Smooth muscle cell (in vitro differentiated cells): ENCODE data around the gene CNGA2. TPM values are rescaled to one million over a fixed set of nuclear protein-coding genes. Genes with fewer than 3 reads are reported as not detected.

Experiments used
- DNase-seq: peaks from one replicate; lab custom pipeline; 2025; ENCODE audit not compliant: unreplicated experiment; lab: John Stamatoyannopoulos, UW
- H2AFZ ChIP-seq: fragments of 200-600 bp; sonication (generic); 2 replicates; pipeline ENCODE4 v1.6.0; 2016; ENCODE audit warnings: antibody characterized with exemption, low read depth, mild to moderate bottlenecking
- H3F3A ChIP-seq: fragments of 200-600 bp; sonication (generic); 2 replicates; pipeline ENCODE4 v1.6.0; 2017; ENCODE audit warnings: antibody characterized with exemption, low read depth
- H3K27ac ChIP-seq: fragments of 200-600 bp; sonication (generic); 2 replicates; pipeline ENCODE4 v1.5.1; 2016; ENCODE audit warnings: low read depth, mild to moderate bottlenecking
- H3K27me3 ChIP-seq: fragments of 200-600 bp; sonication (generic); 2 replicates; pipeline ENCODE4 v1.6.1; 2016; ENCODE audit warnings: low read depth, mild to moderate bottlenecking
- H3K36me3 ChIP-seq: fragments of 200-600 bp; sonication (generic); 2 replicates; pipeline ENCODE4 v1.5.1; 2016; ENCODE audit warnings: low read depth
- H3K4me1 ChIP-seq: fragments of 200-600 bp; sonication (generic); 2 replicates; pipeline ENCODE4 v1.5.1; 2016; ENCODE audit warnings: low read depth
- H3K4me2 ChIP-seq: fragments of 200-600 bp; sonication (generic); 2 replicates; pipeline ENCODE4 v1.6.0; 2016; ENCODE audit warnings: mild to moderate bottlenecking
- H3K4me3 ChIP-seq: fragments of 200-600 bp; sonication (generic); 2 replicates; pipeline ENCODE4 v1.5.1; 2016; ENCODE audit warnings: mild to moderate bottlenecking
- H3K79me2 ChIP-seq: fragments of 200-600 bp; sonication (generic); 2 replicates; pipeline ENCODE4 v1.6.0; 2016; ENCODE audit warnings: low read depth, mild to moderate bottlenecking
- H3K9ac ChIP-seq: fragments of 200-600 bp; sonication (generic); 2 replicates; pipeline ENCODE4 v1.6.0; 2016; ENCODE audit warnings: low read depth
- H3K9me3 ChIP-seq: fragments of 200-600 bp; sonication (generic); replicated peaks from 2 replicates; pipeline ENCODE4 v1.5.1; 2016; ENCODE audit warnings: low read depth
- H4K20me1 ChIP-seq: fragments of 200-600 bp; sonication (generic); 2 replicates; pipeline ENCODE4 v1.6.0; 2016; ENCODE audit warnings: low read depth
- CTCF ChIP-seq: fragments of 200-600 bp; sonication (generic); IDR thresholded peaks from 2 replicates; pipeline ENCODE4 v1.5.1; 2017; ENCODE audit warnings: borderline replicate concordance, mild to moderate bottlenecking, antibody characterized with exemption; ENCODE audit not compliant: insufficient read depth, poor library complexity, severe bottlenecking
- WGBS: methylation state at CpG from one replicate; pipeline ENCODE4 v1.1.7; 2016; ENCODE audit warnings: low lambda C conversion rate; 5-methylcytosine and 5-hydroxymethylcytosine counted together
- polyA plus RNA-seq: library from polyadenylated mRNA; unstranded; fragments of >200 nt; fragmentation: Nextera tagmentation; extraction: Ambion mirVana; gene quantifications from 2 replicates; pipeline ENCODE4 v1.2.1, GENCODE V29; 2016
- total RNA-seq: library from RNA; depleted of rRNA; stranded (reverse); fragments of >200 nt; gene quantifications from 2 replicates; pipeline ENCODE4 v1.2.3, GENCODE V29; 2014

CNGA2 gene
- total and polyA plus RNA-seq, 2 experiments from 2014 or later = not detected

GRCh38 chrX:151701071-151701470 lies 33.5 kb upstream of the CNGA2 start:
- Histone ChIP-seq H3K9ac (no peak overlapping the region), H3K4me1 (no peaks in the 10 kb centered on the region), H3K9me3 (no peaks in the 10 kb centered on the region), H3K36me3 (no peaks in the 10 kb centered on the region), H2AFZ (no peak overlapping the region), H3K4me2 (no peak overlapping the region), H4K20me1 (no peaks in the 10 kb centered on the region), H3K4me3 (no peak overlapping the region), H3K79me2 (no peaks in the 10 kb centered on the region), H3K27ac (no peak overlapping the region), H3K27me3 (no peaks in the 10 kb centered on the region), H3F3A (no peaks in the 10 kb centered on the region)
- 91% methylated on average over 4 of the region's 4 CpGs for WGBS
- no peak for TF ChIP-seq CTCF
- DNase-seq = no peak

- H3K4me3 ChIP-seq = no peak overlapping the region
- no peak overlapping the region for H3K9ac ChIP-seq
- TF ChIP-seq CTCF = no peak
- no peaks in the 10 kb centered on the region for H3K79me2 ChIP-seq
- no peak overlapping the region for H3K27ac ChIP-seq
- no peak overlapping the region for H3K4me2 ChIP-seq
- H3K36me3 ChIP-seq = no peaks in the 10 kb centered on the region
- H2AFZ ChIP-seq = no peak overlapping the region
- no peaks in the 10 kb centered on the region for H3K4me1 ChIP-seq
- H4K20me1 ChIP-seq = no peaks in the 10 kb centered on the region
- 80% methylated on average over 7 of the region's 7 CpGs for WGBS
- no peaks in the 10 kb centered on the region for H3K27me3 ChIP-seq
- DNase-seq = no peak
- no peaks in the 10 kb centered on the region for H3F3A ChIP-seq
- H3K9me3 ChIP-seq = no peaks in the 10 kb centered on the region
These were observed 33.0 kb upstream of the CNGA2 start for GRCh38 chrX:151701531-151701930.

GRCh38 chrX:151702026-151702714 lies 32.4 kb upstream of the CNGA2 start:
- H3K4me3 ChIP-seq = no peak overlapping the region
- no peaks in the 10 kb centered on the region for H3K36me3 ChIP-seq
- no peaks in the 10 kb centered on the region for H3K4me1 ChIP-seq
- H3K27ac ChIP-seq = no peak overlapping the region
- no peak overlapping the region for H2AFZ ChIP-seq
- no peaks in the 10 kb centered on the region for H3F3A ChIP-seq
- H3K79me2 ChIP-seq = no peaks in the 10 kb centered on the region
- no peaks in the 10 kb centered on the region for H4K20me1 ChIP-seq
- WGBS = 68% methylated on average over 9 of the region's 9 CpGs
- H3K27me3 ChIP-seq = no peaks in the 10 kb centered on the region
- no peak overlapping the region for H3K9ac ChIP-seq
- DNase-seq = no peak
- no peaks in the 10 kb centered on the region for H3K9me3 ChIP-seq
- no peak overlapping the region for H3K4me2 ChIP-seq
- TF ChIP-seq CTCF = no peak

- Histone ChIP-seq H3F3A (no peaks in the 10 kb centered on the region), H3K27ac (no peak overlapping the region), H3K9ac (no peak overlapping the region), H4K20me1 (no peaks in the 10 kb centered on the region), H3K27me3 (no peaks in the 10 kb centered on the region), H3K4me1 (no peaks in the 10 kb centered on the region), H3K9me3 (no peaks in the 10 kb centered on the region), H3K79me2 (no peaks in the 10 kb centered on the region), H3K4me2 (no peak overlapping the region), H2AFZ (no peak overlapping the region), H3K4me3 (no peak overlapping the region), H3K36me3 (no peaks in the 10 kb centered on the region)
- WGBS = 67% methylated on average over 7 of the region's 7 CpGs
- no peak for TF ChIP-seq CTCF
- no peak for DNase-seq
These were observed 31.7 kb upstream of the CNGA2 start for GRCh38 chrX:151702741-151703340.
